DND-41 (cell line): Measurements from ENCODE around the gene TCERG1L.

ENCODE experiments used
- ATAC-seq: fragments of 200-7000 bp; cut with Tn5 transposase; 3 replicates; pipeline ENCODE4 v1.9.1; 2021; ENCODE audit warnings: low read depth; ENCODE audit not compliant: insufficient read depth
- DNase-seq: peaks from one replicate; pipeline ENCODE4 v3.0.0-alpha.2; 2020
- H2AFZ ChIP-seq: 2 replicates; pipeline ENCODE4 v1.6.0; 2012; ENCODE audit warnings: low read depth, low read length
- H3K27ac ChIP-seq: 2 replicates; pipeline ENCODE4 v1.5.1; 2012; ENCODE audit warnings: low read length, inconsistent platforms
- H3K27me3 ChIP-seq: fragments of 200-600 bp; sonication (generic); 2 replicates; pipeline ENCODE4 v1.6.0; 2012; ENCODE audit warnings: low read length, mild to moderate bottlenecking, inconsistent platforms; ENCODE audit not compliant: insufficient read depth, poor library complexity
- H3K36me3 ChIP-seq: 2 replicates; pipeline ENCODE4 v1.5.1; 2012; ENCODE audit warnings: low read length, inconsistent platforms; ENCODE audit not compliant: insufficient read depth
- H3K4me1 ChIP-seq: 2 replicates; pipeline ENCODE4 v1.5.1; 2012; ENCODE audit warnings: mild to moderate bottlenecking, low read length; ENCODE audit not compliant: insufficient read depth
- H3K4me2 ChIP-seq: 2 replicates; pipeline ENCODE4 v1.6.0; 2012; ENCODE audit warnings: mild to moderate bottlenecking, moderate library complexity, low read length, inconsistent platforms; ENCODE audit not compliant: insufficient read depth
- H3K4me3 ChIP-seq, 2 experiments: fragments of 200-600 bp in 1 of 2; shearing (Covaris generic) in 1 of 2; 2 replicates each; pipeline ENCODE4 v1.5.1; 2012 to 2016; ENCODE audit warnings: inconsistent platforms in 2 of 2, low read length in 2 of 2, mild to moderate bottlenecking in 2 of 2, low read depth in 1 of 2, moderate library complexity in 1 of 2
- H3K79me2 ChIP-seq: 2 replicates; pipeline ENCODE4 v1.6.0; 2012; ENCODE audit warnings: low read length, inconsistent platforms; ENCODE audit not compliant: insufficient read depth
- H3K9ac ChIP-seq: 2 replicates; pipeline ENCODE4 v1.6.0; 2012; ENCODE audit warnings: low read depth, mild to moderate bottlenecking, inconsistent platforms, low read length, moderate library complexity
- H3K9me3 ChIP-seq: 2 replicates; pipeline ENCODE4 v1.5.1; 2012; ENCODE audit warnings: low read length, moderate library complexity, mild to moderate bottlenecking, inconsistent platforms; ENCODE audit not compliant: insufficient read depth, severe bottlenecking
- H4K20me1 ChIP-seq: 2 replicates; pipeline ENCODE4 v1.6.0; 2012; ENCODE audit warnings: low read length; ENCODE audit not compliant: insufficient read depth
- CTCF ChIP-seq: IDR thresholded peaks from 2 replicates; pipeline ENCODE4 v1.5.1; 2012; ENCODE audit warnings: borderline replicate concordance, low read length, moderate library complexity, mild to moderate bottlenecking; ENCODE audit not compliant: poor library complexity, severe bottlenecking; ENCODE audit errors: extremely low read depth
- EZH2 ChIP-seq: IDR thresholded peaks from 3 replicates; pipeline ENCODE4 v1.6.1; 2012; ENCODE audit warnings: borderline replicate concordance, low read depth, mild to moderate bottlenecking, moderate library complexity, low read length, inconsistent platforms; ENCODE audit not compliant: severe bottlenecking

Gene TCERG1L

GRCh38 chr10:131187926-131188325, 123.6 kb downstream of the TCERG1L start:
- Histone ChIP-seq H3K9ac (no peak overlapping the region), H3K4me1 (no peaks in the 10 kb centered on the region), H3K27ac (no peak overlapping the region), H3K4me2 (no peak overlapping the region), H3K27me3 (no peaks in the 10 kb centered on the region), H3K4me3 (no peak overlapping the region), H2AFZ (no peak overlapping the region), H4K20me1 (no peaks in the 10 kb centered on the region), H3K9me3 (no peaks in the 10 kb centered on the region), H3K36me3 (no peaks in the 10 kb centered on the region), H3K79me2 (no peaks in the 10 kb centered on the region)
- no peak for ATAC-seq
- DNase-seq = no peak
- TF ChIP-seq EZH2 = no peak
- no peak for TF ChIP-seq CTCF

GRCh38 chr10:131187274-131187673, 124.2 kb downstream of the TCERG1L start:
- no peaks in the 10 kb centered on the region for H3K36me3 ChIP-seq
- H3K79me2 ChIP-seq = no peaks in the 10 kb centered on the region
- H3K27ac ChIP-seq = no peak overlapping the region
- no peak for ATAC-seq
- no peak overlapping the region for H2AFZ ChIP-seq
- no peaks in the 10 kb centered on the region for H3K9me3 ChIP-seq
- no peak overlapping the region for H3K4me2 ChIP-seq
- DNase-seq = no peak
- H4K20me1 ChIP-seq = no peaks in the 10 kb centered on the region
- no peaks in the 10 kb centered on the region for H3K27me3 ChIP-seq
- no peaks in the 10 kb centered on the region for H3K4me1 ChIP-seq
- H3K4me3 ChIP-seq = no peak overlapping the region
- H3K9ac ChIP-seq = no peak overlapping the region
- TF ChIP-seq EZH2 (no peak), CTCF (no peak)

DNA sequence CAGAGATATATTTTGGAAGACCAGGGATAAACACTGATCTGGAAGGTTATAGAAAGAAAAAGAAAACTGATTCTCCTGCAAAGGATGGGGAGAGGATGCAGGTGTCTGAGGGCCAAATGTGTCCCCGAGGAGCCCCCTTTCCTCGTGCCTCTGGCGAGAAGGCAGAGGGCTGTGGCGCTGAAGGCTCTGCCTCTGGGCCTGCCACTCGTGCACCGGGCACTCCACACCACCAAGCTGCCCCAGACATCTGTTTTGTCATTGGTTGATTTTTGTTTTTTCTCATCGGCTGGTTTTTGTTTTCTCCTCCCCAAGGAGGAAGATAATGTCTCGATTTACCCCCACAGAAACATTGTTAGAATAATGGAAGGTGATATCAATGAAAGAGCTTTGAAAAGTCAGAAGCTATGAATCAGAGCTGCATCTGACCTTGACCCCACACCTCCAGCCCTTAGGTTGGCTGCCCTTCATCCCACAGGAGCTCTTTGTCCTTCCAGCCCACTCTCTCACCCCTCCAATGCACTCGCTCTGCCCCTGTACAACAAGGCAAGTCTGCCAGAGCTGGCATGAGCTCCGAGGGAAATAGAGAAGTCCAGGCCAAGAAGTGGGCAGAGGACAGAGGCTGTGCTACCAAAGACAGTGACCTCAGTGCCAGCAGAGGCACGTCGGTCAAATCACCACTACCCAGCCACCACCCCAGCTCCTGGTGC, 124.8 kb downstream of the TCERG1L start:
- no peak overlapping the region for H2AFZ ChIP-seq
- DNase-seq (no peak), ATAC-seq (no peak)
- H3K27me3 ChIP-seq = no peaks in the 10 kb centered on the region
- no peaks in the 10 kb centered on the region for H3K4me1 ChIP-seq
- no peaks in the 10 kb centered on the region for H4K20me1 ChIP-seq
- no peaks in the 10 kb centered on the region for H3K79me2 ChIP-seq
- H3K4me2 ChIP-seq = no peak overlapping the region
- H3K9ac ChIP-seq = no peak overlapping the region
- H3K9me3 ChIP-seq = no peaks in the 10 kb centered on the region
- no peaks in the 10 kb centered on the region for H3K36me3 ChIP-seq
- no peak overlapping the region for H3K4me3 ChIP-seq
- no peak for TF ChIP-seq EZH2
- no peak for TF ChIP-seq CTCF
- no peak overlapping the region for H3K27ac ChIP-seq
